ENCODE results near the gene PHLPP1.

The PHLPP1 gene

DNA sequence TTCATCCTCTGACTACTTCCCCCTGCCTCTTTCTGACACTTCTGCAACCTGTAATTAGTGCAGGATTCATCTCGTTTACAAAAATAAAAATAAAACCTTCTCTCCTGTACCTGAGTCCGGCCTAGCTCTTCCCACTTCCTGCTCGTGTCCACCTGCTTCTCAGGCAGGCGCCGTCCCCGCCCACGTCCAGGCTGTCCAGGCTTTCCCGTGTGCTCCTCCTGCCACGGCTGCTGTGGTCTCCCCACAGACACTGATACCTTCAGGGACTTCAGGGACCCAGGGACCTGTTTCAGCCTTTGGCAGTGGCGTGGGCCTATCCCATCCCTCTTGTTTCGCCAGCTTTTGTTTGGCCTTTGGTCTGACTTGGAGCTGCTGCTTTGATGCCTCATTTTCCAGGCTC is 272.5 kb downstream of the PHLPP1 start:
- no peak for DNase-seq

DNA sequence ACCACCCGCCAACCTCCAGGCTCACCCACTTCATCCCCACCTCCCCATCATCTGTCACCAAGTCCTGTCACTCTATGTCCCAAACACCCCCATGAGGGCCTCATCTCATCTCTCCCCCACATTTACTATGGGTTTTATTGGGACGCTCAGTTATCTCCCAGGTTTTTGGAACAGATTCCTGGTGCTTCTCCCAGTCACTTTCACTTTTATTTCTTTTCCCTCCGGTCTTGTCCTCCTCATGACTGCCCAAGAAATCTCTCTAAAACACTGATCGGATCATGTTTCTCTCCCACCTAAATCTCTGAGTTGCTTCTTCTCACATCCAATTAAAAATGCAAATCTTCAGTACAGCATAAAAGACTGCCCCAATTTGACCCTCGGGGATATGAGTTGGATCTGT is 273.1 kb downstream of the PHLPP1 start:
- no peak for DNase-seq

DNA sequence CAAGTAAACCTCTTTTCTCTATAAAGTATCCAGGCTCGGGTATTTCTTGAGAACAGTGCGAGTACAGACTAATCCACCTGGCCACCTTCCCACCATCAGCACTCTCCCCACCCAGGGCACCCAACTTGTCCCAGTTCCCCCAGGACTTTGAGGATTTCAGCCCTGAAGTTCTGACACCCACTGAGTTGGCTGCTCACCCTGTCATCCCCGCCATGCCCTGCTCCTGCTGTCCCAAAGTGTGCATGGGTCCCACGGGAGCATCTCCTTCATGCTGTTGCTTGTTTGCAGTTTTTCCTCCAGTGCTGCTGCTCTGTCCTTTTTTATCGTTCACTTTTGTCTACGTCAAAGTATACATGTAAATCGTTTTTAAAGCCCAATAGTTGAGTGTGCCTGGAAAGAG is 273.9 kb downstream of the PHLPP1 start:
- DNase-seq: no peak

DNA sequence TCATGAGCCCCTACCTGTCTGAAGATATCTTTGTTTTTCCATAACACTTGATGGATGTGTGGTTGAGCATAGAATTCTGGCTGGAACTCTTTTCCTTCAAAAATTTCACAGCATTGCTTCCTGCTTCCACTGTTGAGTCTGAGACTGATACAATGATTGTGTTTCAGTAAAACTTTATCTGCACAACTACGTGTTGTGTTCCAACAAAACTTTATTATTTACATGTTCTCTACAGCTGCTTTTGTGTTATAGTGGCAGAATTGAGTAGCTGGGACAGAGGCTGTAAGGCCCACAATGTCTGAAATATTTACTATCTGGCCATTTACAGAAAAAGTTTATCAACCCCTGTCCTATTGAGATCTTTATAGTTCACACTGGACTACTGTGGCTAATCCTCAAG is 275.3 kb downstream of the PHLPP1 start:
- no peak for DNase-seq

DNA sequence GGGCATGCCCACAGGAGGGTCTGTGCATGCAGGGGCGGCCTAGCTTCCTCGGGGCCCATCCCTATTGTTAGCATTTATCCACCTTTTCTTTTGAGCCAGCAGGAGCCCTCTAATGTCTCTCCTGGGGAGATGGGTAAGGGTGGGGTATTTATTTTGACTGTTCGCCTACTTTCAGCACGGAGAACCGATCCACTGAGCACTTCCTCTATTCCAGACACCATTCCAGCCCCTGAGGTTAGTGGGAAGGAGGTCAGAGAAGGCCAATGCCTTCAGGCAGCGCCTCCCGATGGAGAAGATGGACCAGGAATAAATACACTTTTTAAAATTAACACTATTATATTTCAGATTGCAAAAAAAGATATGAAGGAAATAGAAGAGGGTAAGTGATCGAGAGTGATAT is 276.0 kb downstream of the PHLPP1 start:
- DNase-seq: no peak

DNA sequence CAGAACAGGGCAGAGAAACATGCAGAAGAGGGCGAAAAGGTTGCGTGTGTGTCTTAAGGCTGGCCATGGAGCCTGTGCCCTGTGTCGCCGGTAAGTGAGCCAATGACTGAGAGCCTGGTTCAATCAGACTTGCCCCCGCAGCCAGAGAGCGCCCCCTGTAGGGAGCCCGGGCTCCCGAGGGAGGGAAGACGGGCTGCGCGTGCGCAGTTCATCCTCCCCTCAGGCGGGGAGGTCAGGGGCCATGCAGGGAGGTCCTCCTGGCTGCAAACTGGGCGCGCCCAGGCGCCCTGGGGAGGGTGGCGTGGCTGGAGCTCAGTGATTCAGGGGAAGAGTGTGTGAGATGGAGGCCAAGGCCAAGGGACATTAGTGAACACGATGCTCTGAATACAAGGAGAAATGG is 276.6 kb downstream of the PHLPP1 start:
- DNase-seq: no peak

DNA sequence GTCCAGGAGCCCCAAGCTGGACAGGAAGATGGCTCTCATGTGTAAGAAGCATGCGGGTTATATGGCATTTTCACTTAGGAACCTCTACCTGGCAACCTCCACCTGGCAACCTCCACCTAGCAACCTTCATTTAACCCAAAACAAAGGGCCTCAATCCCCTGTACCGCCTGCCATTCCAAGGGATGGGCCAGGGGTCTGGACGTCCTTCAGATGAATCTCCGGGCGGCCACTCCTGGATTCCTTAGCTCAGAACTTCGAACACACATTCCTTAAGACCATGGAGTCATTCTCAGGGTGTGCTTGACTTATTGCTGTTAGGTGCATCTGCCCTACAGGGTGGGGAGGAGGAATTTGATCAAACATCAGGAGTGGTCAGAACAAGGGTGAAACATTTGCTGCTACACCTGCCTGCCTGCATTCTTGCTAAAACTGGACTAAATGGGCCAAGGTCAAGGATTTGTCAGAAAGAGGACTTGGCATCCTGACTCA is 277.6 kb downstream of the PHLPP1 start:
- no peak for DNase-seq

DNA sequence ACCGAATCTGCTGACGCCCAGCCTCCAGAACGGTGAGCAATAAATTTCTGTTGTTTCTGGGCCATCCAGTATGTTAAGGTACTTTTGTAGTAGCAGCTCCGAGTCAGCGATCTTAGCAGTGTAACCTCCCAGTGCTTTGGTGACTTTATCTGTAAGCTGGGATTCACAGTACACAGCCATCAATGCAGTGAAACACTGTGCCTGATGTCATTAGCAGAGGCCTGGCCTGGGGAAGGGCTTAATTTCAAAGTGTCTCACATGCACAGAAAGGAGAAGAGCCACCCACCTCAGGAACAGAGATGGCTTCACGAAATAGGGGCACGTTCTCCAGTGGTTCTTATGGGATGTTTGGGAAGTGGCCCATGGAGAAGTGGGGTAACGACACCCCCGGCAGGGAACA is 281.2 kb downstream of the PHLPP1 start:
- DNase-seq: no peak

DNA sequence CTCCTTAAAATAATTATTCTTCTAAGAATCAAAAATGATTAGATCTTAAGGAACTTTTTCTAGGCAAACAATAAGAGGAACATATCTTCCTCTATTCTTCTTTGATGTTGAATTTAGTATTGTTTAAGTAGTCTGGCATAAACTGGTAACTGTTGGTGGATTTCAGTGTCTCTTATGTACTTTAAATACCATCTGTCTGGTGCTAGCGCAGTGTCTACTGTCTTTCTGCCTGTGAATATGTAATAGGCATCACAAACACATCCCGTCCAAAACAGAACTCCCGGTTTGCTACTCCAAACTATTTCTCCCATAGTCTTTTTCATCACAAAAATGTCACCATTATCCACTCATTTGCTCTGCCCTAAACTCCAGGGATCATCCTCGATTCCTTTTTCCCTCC is 281.7 kb downstream of the PHLPP1 start:
- DNase-seq: no peak

DNA sequence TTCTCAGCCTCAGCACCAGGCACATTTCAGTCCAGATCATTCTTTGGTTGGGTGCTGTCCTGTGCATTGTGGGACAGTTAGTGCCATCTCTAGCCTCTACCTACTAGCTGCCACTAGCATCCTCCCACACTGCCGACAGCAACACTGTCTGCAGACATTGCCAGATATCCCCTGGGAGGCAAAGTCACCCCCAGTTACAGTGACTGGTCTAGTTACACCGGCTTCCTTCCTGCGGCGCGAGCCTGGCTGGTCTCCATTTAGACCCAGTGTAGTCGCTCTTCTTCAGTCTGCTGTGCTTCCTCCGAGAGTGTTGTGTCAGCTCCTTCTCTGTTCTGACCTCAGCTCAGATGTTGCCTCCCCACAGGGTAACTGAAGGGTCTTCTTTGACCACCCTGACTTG is 283.1 kb downstream of the PHLPP1 start:
- DNase-seq: no peak

DNA sequence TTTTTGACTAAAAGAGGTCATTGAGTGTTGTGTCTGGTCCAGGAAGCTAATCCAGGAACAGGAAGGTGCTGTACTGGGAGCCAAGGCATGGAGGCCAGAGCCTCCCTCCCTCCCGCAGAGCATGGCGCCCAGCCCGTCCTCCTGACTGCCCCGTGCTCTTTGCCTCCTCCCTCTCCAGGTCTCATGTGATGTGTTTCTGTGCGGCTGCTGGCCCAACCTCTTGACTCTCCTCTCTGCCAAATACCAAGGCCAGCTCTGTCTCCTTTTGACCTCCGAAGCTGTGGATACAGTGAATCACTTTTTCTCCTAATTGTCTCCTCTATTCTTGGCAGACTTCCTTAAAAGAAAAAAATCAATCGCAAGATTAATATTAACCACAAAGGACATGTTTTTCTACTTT is 284.1 kb downstream of the PHLPP1 start:
- no peak for DNase-seq

DNA sequence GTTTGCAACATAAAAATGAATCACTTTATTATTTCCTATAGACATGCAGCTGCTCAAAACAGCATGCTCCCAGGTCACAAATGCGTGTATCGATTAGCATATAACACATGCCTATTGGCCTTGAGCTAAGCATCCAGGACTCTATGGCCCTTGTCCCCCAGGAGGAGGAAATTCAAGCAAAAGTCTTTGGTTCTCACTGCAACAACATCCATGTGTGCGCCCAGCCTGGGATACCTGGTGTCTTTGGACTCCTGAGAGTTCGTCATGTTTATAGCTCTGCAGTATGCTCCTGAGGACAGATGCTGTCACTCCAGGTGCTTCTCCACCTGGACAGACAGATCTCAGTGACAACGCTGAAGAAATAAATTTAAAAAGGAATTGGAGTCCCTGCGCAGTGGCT is 284.6 kb downstream of the PHLPP1 start:
- no peak for DNase-seq

DNA sequence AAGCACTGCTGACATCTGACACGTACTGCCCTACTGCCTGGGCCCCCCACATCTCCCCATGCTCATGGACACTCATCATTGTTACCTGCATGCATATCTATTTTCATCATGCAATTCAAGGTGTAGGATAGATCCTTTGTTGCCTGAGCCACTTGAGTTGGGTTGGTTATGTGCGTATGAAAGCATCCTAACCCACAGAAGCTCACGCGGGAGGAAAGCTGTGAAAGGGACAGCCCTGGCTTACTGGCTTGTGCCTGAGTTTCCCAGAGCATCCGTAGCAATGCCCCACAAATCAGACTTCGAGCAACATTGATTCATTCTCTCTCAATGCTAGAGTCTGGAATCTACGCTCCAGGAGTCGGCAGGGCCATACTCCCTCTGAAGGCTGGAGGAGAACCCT is 285.5 kb downstream of the PHLPP1 start:
- no peak for DNase-seq

DNA sequence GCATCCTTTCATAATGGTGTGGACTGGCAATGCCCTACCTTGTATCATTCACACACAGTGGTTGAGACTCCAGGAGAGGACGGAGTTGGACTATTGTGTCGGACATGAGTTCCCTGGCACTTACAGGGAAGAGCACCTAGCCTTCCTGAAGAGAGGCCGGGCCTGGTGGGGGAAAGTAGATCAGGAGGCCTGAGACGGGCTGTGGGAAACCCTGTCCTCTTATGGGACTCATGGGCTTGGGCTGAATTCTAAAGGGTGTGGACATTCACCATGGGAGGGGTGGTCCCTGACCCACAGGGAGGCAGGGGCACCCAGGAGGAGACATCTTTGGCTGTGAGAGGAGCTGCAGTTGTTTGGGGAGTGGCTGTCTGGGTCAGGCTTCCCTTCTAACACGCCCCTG is 286.5 kb downstream of the PHLPP1 start:
- no peak for DNase-seq

DNA sequence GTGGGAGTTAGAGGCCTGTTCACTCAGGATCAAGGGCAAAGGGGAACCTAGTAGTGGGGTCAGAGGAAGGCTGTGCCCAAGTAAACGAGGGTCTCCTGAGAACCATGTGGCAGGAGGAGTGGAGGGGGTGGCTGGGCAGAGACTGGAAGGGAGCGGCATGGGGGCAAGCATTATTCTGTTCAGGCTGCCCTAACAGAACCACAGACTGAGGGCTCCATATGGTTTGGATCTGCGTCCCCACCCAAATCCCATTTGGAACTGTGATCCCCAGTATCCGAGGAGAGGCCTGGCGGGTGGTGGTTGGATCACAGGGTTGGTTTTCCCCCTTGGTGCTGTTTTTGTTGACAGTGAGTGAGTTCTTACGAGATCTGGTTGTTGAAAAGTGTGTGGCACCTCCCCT is 287.0 kb downstream of the PHLPP1 start:
- no peak for DNase-seq

DNA sequence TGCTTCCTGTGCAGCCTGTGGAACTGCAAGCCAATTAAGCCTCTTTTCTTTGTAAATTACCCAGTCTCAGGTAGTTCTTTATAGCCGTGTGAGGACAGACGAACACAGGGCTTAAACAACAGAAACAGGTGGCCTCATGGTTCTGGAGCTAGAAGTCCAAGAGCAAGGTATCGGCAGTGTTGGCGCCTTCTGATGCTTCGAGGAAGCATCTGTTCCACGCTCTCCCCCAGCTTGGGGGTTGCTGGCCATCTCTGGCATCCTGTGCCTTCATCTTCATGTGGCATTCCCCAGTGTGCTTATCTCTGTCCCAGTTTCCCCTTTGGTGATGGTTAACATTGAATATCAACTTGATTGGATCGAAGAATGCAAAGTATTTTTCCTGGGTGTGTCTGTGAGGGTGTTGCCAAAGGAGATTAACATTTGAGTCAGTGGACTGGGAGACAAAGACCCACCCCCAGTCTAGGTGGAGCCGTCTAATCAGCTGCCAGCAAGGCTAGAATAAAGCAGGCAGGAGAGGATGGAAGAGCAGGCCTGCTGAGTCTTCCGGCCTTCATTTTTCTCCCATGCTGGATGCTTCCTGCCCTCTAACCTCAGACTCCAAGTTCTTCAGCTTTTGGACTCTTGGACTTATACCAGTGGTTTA is 287.6 kb downstream of the PHLPP1 start:
- no peak for DNase-seq

DNA sequence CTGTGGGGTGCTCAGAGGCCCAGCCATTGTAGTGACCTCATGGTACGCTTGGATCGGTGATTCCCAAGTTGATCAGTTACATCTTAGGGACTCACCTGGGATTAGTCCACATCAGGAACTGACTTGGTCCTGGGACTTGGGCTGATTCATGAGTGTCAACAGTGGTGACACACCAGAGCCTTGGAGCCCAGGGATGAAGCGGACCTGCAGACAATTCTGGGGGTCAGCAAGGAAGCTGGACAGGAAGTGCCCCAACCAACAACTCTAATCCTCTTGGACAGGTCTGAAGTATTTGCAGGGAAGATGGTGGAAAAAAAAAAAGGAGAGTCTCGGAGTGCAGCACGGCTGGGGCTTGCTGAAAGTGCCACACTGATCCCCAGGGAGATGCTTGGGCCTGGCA is 288.6 kb downstream of the PHLPP1 start:
- DNase-seq: no peak

DNA sequence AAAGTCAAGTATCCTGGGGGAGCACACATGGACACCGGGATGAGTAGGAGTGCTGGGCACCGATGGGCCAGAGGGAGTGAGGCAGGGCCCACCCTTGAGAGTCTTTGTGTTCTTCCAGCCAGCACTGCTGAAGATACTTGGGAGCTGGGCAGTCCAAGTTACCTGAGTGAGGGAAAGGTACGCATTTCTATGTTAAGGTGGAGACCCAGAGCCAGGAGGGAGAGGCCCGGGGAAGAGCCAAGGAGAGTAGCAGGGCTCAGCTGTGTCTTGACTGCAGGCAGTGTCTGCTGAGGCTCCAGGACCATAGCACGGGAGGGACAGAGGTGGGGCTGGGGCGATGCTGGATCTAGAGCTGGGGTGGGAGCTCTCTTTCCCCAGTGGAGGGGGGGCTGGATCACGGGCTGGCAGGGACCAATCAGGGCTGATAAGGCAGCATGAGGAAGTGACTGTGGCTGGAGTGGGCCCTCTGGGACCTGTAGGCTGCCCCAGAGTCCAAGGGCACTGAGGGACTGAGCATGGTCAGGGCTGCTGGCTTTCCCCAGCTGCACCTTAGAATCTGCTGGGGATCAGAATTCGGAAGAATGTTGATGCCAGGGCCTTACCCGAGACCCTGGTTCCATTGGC is 289.2 kb downstream of the PHLPP1 start:
- DNase-seq: no peak

DNA sequence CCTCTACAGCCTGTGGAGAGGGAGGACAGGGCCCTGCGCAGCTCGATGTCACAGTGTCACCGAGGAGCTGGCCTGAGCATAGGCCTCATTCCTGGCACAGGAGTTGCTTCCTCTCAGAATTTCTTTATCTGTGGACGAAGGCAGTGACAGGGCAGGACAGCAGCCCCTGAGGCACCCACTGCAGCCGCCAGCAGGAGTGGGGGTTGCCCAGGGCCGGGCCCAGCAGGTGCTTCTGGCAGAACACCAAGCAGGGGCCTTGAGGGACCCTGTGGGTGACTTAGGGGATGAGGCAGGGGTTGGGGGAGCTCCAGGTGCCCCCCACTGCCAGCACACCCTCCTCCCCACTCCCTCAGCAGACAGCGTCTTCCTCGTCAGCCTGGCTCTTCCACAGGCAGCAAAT is 290.0 kb downstream of the PHLPP1 start:
- DNase-seq: no peak

DNA sequence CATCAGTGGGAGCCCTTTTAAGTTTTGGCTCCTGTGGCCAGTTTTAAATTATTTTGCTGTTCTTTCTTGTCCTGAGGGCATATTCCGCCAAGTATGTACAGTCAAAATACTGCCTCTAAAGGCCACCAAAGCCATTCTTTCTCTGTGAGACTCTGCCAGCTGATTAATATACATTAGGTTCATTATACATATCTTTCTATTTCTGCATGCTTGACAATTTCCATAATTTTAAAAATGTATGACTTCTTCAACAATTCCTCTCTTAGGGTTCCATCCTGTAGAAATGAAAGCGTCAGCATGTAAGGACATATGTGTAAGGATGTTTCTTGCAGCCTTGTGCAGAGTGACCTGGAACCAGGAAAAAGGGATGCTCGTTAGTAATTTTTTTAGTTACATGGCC is 291.9 kb downstream of the PHLPP1 start:
- DNase-seq: no peak

DNA sequence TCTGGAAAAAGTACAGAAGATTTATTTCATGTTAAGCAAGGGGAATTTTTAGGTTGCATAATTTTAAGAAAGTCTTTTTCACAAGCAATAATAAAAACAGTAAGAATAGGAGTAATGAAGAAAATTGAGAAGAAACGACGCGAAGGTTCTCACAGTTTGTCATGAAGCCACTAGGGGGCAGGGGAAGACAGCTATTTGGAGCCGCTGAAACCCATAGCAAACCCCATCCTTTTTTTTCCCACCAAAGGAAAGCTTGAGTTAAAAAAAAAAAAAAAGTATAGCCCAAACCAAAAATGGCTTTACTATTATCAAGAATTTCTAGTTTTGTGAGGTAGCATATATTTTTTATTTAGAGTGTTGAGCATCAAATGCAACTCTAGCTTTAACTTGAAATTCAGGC is 300.9 kb downstream of the PHLPP1 start:
- peak; percentile 26 for DNase-seq

DNA sequence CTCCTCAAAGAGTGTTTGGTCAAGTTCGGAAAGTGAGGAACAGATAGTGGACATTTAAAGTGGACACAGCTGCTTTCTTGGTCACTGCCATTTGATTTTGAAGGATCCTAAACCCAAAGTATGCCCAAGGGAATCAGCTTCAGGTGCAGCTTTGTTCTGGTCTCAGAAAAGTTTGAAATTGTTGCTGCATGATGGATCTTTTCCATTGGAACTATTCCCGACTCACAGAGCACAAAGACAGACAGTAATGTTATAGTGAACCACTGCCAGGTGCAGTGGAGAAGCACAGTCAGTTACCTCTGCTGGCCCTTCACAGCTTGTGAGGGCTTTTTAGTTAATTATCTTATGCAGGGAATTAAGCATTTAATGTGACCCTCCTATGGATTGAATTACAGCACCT is 301.7 kb downstream of the PHLPP1 start:
- no peak for DNase-seq

DNA sequence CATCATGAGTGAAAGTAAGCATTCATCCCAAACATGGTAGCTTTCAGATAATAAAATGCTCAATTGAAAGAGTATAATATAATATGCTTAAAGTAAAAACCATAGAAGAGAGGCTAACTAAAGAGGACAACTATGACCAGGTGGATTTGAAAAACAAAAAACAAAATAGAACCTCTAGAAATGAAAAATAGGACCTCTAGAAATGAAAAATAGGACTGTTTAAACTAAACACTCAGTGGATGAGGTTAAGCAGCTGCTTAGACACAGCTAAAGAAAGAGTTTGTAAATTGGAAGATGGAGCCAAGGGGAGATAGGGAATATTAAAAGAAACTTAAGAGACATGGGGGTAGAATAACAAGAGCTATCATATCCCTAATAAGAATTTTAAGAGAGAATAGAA is 302.6 kb downstream of the PHLPP1 start:
- DNase-seq: no peak

DNA sequence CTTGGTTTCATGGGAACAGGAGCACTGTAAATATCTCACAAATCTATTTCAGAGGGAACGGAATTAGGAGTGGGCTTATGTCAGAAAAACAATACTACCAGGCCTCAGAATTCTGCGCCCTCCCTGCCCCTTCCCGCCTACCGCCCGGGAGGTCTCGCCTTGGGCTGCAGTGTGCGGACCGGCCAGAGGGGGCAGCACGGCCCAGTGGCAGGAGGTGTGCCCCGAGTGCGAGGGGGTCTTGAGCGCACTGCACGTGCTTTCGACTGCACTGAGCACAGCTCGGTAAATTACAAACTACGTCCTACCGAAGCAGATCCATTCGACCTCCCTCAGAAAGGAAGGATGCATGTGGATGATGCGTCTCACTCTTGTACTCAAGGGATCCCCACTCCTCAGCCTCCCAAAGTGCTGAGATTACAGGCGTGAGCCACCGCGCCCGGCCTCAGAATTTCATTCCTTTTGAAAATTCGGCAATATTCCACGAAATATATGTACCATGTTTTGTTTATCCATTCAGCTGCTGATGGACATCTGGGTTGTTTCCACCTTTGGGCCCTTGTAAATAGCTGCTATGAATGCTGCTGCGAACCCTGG is 307.2 kb downstream of the PHLPP1 start:
- DNase-seq: no peak
